ENCODE measurements around the gene GPR142. TPM values are rescaled to one million over a fixed set of nuclear protein-coding genes. Genes with fewer than 3 reads are reported as not detected.

GPR142 gene
- total and polyA plus RNA-seq, 2 of the 13 experiments (the other 11 are each of a cell fraction or from before 2014, with no cell fraction given), result not detected

DNA sequence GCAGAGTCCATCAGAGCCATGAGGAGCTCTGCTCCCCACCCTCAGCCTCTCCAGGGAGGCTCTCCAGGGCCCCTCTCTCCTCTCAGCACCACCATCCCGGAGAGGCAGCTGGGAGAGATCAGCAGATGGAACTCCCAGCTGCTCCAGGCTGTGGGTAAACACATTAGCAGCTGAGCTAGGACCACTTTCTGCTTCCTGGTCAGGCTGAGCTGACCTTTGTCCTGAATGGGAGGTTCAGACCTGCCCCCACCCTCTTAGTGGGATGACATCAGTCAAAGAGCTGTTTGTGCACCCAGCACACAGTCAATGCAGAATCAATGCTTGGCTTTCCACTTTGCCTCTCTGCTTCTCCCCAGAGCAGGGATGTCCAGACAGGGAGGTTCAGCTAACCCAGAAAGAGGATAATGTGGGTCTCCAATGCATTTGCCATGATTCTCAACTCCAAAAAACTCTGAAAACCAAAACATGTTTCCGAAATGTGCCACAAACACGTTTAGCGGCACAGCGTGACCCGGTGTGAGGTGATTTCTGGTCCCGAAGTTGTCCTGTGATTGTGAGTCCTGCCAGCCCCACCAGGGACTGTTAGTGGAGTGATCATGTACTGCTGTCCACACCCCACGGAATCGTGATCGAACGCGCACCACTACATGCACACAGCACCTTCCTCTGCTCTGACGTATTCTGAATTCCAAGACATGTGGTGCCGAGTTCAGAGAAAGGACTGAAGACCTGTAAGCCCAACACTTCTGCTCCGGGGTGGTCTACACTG lies 6.7 kb downstream of the GPR142 start (continued):
- no peak for TF ChIP-seq GATA4 (IDR thresholded peaks at IDR 0.05; ENCODE audit: borderline replicate concordance, low read depth)
- TF ChIP-seq PRPF4 (IDR thresholded peaks at IDR 0.05; ENCODE audit: low read depth, low read length, poor library complexity, severe bottlenecking), result no peak
- TF ChIP-seq PRMT3 (CRISPR knock-in tag; IDR thresholded peaks at IDR 0.05; ENCODE audit: borderline replicate concordance, low read depth), result no peak; the same call in 1 of the 2 replicates
- TF ChIP-seq ADNP (CRISPR knock-in tag; IDR thresholded peaks at IDR 0.05), result no peak
- no peak; the same call in 1 of the 2 replicates for TF ChIP-seq ZNF460 (CRISPR knock-in tag; IDR thresholded peaks at IDR 0.05; ENCODE audit: borderline replicate concordance)
- TF ChIP-seq, protein P1, sequence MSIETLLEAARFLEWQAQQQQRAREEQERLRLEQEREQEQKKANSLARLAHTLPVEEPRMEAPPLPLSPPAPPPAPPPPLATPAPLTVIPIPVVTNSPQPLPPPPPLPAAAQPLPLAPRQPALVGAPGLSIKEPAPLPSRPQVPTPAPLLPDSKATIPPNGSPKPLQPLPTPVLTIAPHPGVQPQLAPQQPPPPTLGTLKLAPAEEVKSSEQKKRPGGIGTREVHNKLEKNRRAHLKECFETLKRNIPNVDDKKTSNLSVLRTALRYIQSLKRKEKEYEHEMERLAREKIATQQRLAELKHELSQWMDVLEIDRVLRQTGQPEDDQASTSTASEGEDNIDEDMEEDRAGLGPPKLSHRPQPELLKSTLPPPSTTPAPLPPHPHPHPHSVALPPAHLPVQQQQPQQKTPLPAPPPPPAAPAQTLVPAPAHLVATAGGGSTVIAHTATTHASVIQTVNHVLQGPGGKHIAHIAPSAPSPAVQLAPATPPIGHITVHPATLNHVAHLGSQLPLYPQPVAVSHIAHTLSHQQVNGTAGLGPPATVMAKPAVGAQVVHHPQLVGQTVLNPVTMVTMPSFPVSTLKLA (IDR thresholded peaks at IDR 0.05), result 0 out of 2 replicates have a peak, but pooled peaks have one; percentile 4
- peak; percentile 94 for TF ChIP-seq ZNF614 (CRISPR knock-in tag; IDR thresholded peaks at IDR 0.05; ENCODE audit: borderline replicate concordance)
- TF ChIP-seq ZNF343 (CRISPR knock-in tag; IDR thresholded peaks at IDR 0.05), result no peak
- peak; percentile 71; the same call in 1 of the 2 replicates for TF ChIP-seq CCDC6 (CRISPR knock-in tag; IDR thresholded peaks at IDR 0.05)
- TF ChIP-seq, protein P2, sequence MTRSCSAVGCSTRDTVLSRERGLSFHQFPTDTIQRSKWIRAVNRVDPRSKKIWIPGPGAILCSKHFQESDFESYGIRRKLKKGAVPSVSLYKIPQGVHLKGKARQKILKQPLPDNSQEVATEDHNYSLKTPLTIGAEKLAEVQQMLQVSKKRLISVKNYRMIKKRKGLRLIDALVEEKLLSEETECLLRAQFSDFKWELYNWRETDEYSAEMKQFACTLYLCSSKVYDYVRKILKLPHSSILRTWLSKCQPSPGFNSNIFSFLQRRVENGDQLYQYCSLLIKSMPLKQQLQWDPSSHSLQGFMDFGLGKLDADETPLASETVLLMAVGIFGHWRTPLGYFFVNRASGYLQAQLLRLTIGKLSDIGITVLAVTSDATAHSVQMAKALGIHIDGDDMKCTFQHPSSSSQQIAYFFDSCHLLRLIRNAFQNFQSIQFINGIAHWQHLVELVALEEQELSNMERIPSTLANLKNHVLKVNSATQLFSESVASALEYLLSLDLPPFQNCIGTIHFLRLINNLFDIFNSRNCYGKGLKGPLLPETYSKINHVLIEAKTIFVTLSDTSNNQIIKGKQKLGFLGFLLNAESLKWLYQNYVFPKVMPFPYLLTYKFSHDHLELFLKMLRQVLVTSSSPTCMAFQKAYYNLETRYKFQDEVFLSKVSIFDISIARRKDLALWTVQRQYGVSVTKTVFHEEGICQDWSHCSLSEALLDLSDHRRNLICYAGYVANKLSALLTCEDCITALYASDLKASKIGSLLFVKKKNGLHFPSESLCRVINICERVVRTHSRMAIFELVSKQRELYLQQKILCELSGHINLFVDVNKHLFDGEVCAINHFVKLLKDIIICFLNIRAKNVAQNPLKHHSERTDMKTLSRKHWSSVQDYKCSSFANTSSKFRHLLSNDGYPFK (CRISPR knock-in tag; IDR thresholded peaks at IDR 0.05; ENCODE audit: borderline replicate concordance), result 0 out of 2 replicates have a peak, but pooled peaks have one; percentile 14
- TF ChIP-seq, protein P3, sequence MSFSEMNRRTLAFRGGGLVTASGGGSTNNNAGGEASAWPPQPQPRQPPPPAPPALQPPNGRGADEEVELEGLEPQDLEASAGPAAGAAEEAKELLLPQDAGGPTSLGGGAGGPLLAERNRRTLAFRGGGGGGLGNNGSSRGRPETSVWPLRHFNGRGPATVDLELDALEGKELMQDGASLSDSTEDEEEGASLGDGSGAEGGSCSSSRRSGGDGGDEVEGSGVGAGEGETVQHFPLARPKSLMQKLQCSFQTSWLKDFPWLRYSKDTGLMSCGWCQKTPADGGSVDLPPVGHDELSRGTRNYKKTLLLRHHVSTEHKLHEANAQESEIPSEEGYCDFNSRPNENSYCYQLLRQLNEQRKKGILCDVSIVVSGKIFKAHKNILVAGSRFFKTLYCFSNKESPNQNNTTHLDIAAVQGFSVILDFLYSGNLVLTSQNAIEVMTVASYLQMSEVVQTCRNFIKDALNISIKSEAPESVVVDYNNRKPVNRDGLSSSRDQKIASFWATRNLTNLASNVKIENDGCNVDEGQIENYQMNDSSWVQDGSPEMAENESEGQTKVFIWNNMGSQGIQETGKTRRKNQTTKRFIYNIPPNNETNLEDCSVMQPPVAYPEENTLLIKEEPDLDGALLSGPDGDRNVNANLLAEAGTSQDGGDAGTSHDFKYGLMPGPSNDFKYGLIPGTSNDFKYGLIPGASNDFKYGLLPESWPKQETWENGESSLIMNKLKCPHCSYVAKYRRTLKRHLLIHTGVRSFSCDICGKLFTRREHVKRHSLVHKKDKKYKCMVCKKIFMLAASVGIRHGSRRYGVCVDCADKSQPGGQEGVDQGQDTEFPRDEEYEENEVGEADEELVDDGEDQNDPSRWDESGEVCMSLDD (CRISPR knock-in tag; IDR thresholded peaks at IDR 0.05; ENCODE audit: borderline replicate concordance), result no peak
- TF ChIP-seq SMAD9 (CRISPR knock-in tag; IDR thresholded peaks at IDR 0.05), result no peak
- TF ChIP-seq POLR2AphosphoS5 (IDR thresholded peaks at IDR 0.05; ENCODE audit: low read depth, low read length), result no peak
- TF ChIP-seq ZMYM2 (CRISPR knock-in tag; IDR thresholded peaks at IDR 0.05), result no peak
- TF ChIP-seq ZNF121 (CRISPR knock-in tag; IDR thresholded peaks at IDR 0.05), result no peak
- no peak for TF ChIP-seq PLRG1 (conservative IDR thresholded peaks at IDR 0.05)
- no peak for TF ChIP-seq ZNF777 (CRISPR knock-in tag; IDR thresholded peaks at IDR 0.05)
- TF ChIP-seq DMAP1 (CRISPR knock-in tag; IDR thresholded peaks at IDR 0.05), result peak; percentile 41; the same call in 1 of the 2 replicates
- no peak for TF ChIP-seq MED13 (CRISPR knock-in tag; IDR thresholded peaks at IDR 0.05)
- TF ChIP-seq PHF20 (CRISPR knock-in tag; IDR thresholded peaks at IDR 0.05), result no peak

All from HepG2 (cell line).